GM12878 (cell line): ENCODE data around the gene TMEM109. TPM values are rescaled to one million over a fixed set of nuclear protein-coding genes. Genes with fewer than 3 reads are reported as not detected.

Experiments
- ATAC-seq: fragments of 200-7000 bp; cut with Tn5 transposase; 3 replicates; pipeline ENCODE4 v1.9.1; 2020; ENCODE audit warnings: mild to moderate bottlenecking, moderate library complexity
- BruUV-seq: library from RNA; stranded (reverse); fragments of 400-500 nt; replicated peaks from 2 replicates; lab custom pipeline; 2021; lab: Mats Ljungman, UMichigan
- CTCF ChIA-PET: fragments of 300-600 bp; sonication (Branson Sonifier 250); formaldehyde crosslinking; extraction: SDS; loops from one replicate; lab custom pipeline; 2021; ENCODE audit warnings: inconsistent platforms; lab: Yijun Ruan, JAX
- POLR2A ChIA-PET: fragments of 350-600 bp; formaldehyde crosslinking; extraction: SDS; loops from one replicate; lab custom pipeline; 2021; ENCODE audit warnings: inconsistent platforms; lab: Charles Lee
- RAD21 ChIA-PET: fragments of 300-600 bp; sonication (Branson Sonifier 250); formaldehyde crosslinking; loops from one replicate; lab custom pipeline; 2023; ENCODE audit warnings: antibody characterized with exemption; ENCODE audit not compliant: unreplicated experiment; lab: Charles Lee
- SMC1A ChIA-PET: fragments of 300-600 bp; sonication (Branson Sonifier 250); formaldehyde crosslinking; loops from one replicate; lab custom pipeline; 2023; ENCODE audit not compliant: unreplicated experiment, uncharacterized antibody; lab: Charles Lee
- DNase-seq: peaks from one replicate; pipeline ENCODE4 v3.0.0-alpha.2; 2011; ENCODE audit warnings: low read depth, low spot score
- FAIRE-seq: peaks from 3 replicates; lab custom pipeline; 2011; peaks lifted over from hg19 to GRCh38; lab: Jason Lieb, UNC
- H2AFZ ChIP-seq: 2 replicates; pipeline ENCODE4 v1.6.0; 2011; ENCODE audit warnings: low read depth, low read length, control low read depth; ENCODE audit not compliant: control insufficient read depth
- H3K27ac ChIP-seq: 2 replicates; pipeline ENCODE4 v1.5.1; 2011; ENCODE audit warnings: control low read depth; ENCODE audit not compliant: control insufficient read depth, insufficient read depth
- H3K27me3 ChIP-seq, 2 experiments: replicated peaks in 1 of 2; 2 replicates each; pipeline versions ENCODE4 v1.6.0 to v1.6.1; 2011; ENCODE audit warnings: low read length in 1 of 2; ENCODE audit not compliant: control insufficient read depth in 2 of 2, insufficient read depth in 2 of 2
- H3K36me3 ChIP-seq, 2 experiments: 2 replicates each; pipeline ENCODE4 v1.5.1; 2011; ENCODE audit warnings: low read length in 1 of 2; ENCODE audit not compliant: control insufficient read depth in 2 of 2, insufficient read depth in 2 of 2
- H3K4me1 ChIP-seq: 2 replicates; pipeline ENCODE4 v1.6.1; 2011; ENCODE audit warnings: mild to moderate bottlenecking, low read length, moderate library complexity, mixed read lengths; ENCODE audit not compliant: control insufficient read depth, insufficient read depth
- H3K4me2 ChIP-seq: 2 replicates; pipeline ENCODE4 v1.6.0; 2011; ENCODE audit warnings: control low read depth; ENCODE audit not compliant: control insufficient read depth, insufficient read depth
- H3K4me3 ChIP-seq: fragments of 200-600 bp; sonication (generic); 2 replicates; pipeline ENCODE4 v1.5.1; 2016
- H3K79me2 ChIP-seq: 2 replicates; pipeline ENCODE4 v1.6.0; 2011; ENCODE audit warnings: low read length; ENCODE audit not compliant: control insufficient read depth, insufficient read depth
- H3K9ac ChIP-seq: 2 replicates; pipeline ENCODE4 v1.8.0; 2011; ENCODE audit warnings: low read length, control low read depth, mixed read lengths; ENCODE audit not compliant: control insufficient read depth, insufficient read depth
- H3K9me3 ChIP-seq: replicated peaks from 3 replicates; pipeline ENCODE4 v1.5.1; 2011; ENCODE audit warnings: mild to moderate bottlenecking, low read length; ENCODE audit not compliant: control insufficient read depth, insufficient read depth
- H4K20me1 ChIP-seq: 2 replicates; pipeline ENCODE4 v1.6.0; 2011; ENCODE audit not compliant: control insufficient read depth, insufficient read depth
- HDGF ChIP-seq: fragments of 450-650 bp; IDR thresholded peaks from 2 replicates; pipeline ENCODE4 v1.6.1; 2016; ENCODE audit warnings: antibody characterized with exemption
- PBX3 ChIP-seq: IDR thresholded peaks from 2 replicates; pipeline ENCODE4 v1.6.1; 2011; ENCODE audit warnings: mild to moderate bottlenecking, low read depth, low read length, moderate library complexity; ENCODE audit not compliant: insufficient replicate concordance
- YBX1 ChIP-seq: fragments of 450-650 bp; IDR thresholded peaks from 2 replicates; pipeline ENCODE4 v1.6.1; 2016; ENCODE audit warnings: antibody characterized with exemption
- ZNF217 ChIP-seq: fragments of 450-650 bp; IDR thresholded peaks from 2 replicates; pipeline ENCODE4 v1.6.1; 2017; ENCODE audit warnings: antibody characterized with exemption, mild to moderate bottlenecking
- WGBS: methylation state at CpG from one replicate; pipeline ENCODE4 v1.1.6; 2016; ENCODE audit warnings: low lambda C conversion rate; ENCODE audit not compliant: insufficient replicate concordance, insufficient coverage; ENCODE audit errors: missing lambda C conversion rate; 5-methylcytosine and 5-hydroxymethylcytosine counted together
- in situ Hi-C: fragments of 300-500 bp; cut with MboI; formaldehyde crosslinking; loops from 9 replicates; pipeline ENCODE4 v1.14.3; 2018; ENCODE audit warnings: mixed read lengths
- intact Hi-C: fragments of 100-400 bp; cut with micrococcal nuclease; formaldehyde crosslinking; loops from one replicate; pipeline ENCODE4 v1.14.2; 2022; ENCODE audit not compliant: unreplicated experiment
- polyA plus RNA-seq, 11 experiments: library from polyadenylated mRNA; depleted of rRNA in 4 of 11; unstranded in 6 of 11; stranded (reverse) in 5 of 11; fragments of >200 nt; fragmentation: Nextera tagmentation in 4 of 11; fragmentation: Illumina TruSeq in 1 of 11; extraction: Ambion mirVana in 4 of 11; extraction: Trizol in 1 of 11; gene quantifications; 1 replicate in 1 of 11; 2 replicates in 10 of 11; pipeline versions ENCODE4 v1.2.1 to v1.2.3, GENCODE V29; 2011 to 2016; ENCODE audit warnings: inconsistent platforms in 2 of 11, missing spikeins in 2 of 11, low read depth in 1 of 11
- total RNA-seq, 4 experiments: library from RNA; depleted of rRNA in 3 of 4; stranded (reverse); fragments of >200 nt in 3 of 4; fragmentation: Illumina TruSeq in 1 of 4; extraction: Trizol in 1 of 4; gene quantifications; 2 replicates each; pipeline versions ENCODE4 v1.2.1 to v1.2.3, GENCODE V29; 2013 to 2021

The TMEM109 gene
- total and polyA plus RNA-seq, 10 of the 15 experiments (the other 5 are each of a cell fraction or from before 2014, with no cell fraction given), result 21.9 to 199 (median 85.2) TPM

GRCh38 chr11:60951606-60951903, 37.6 kb downstream of the TMEM109 start:
- CTCF ChIA-PET, result interaction anchor here (1.6 to 2.0 kb wide), 2 partner anchors 16 to 21 kb away, joined by 3 to 5 read pairs; no protein-coding TSS in a partner anchor
- RAD21 ChIA-PET, result interaction anchor here (4.1 kb wide), 1 partner anchor 38 kb away, joined by 43 read pairs; the partner anchor contains the start of gene TMEM109
- Histone ChIP-seq H3K4me3 (peak overlapping the region; percentile 82), H3K9ac (peak overlapping the region; percentile 90), H3K36me3 (peaks cover 0 to 1% of the 10 kb centered on the region in 2 experiments; a peak in 2 of 4 replicates), H3K27me3 (no peaks in the 10 kb centered on the region), H3K4me1 (peaks cover 28% of the 10 kb centered on the region), H2AFZ (peak overlapping the region; percentile 64), H4K20me1 (no peaks in the 10 kb centered on the region; the same call in 1 of the 2 replicates), H3K79me2 (peaks cover 51% of the 10 kb centered on the region), H3K27ac (peak overlapping the region; percentile 97), H3K4me2 (peak overlapping the region; percentile 98), H3K9me3 (no peaks in the 10 kb centered on the region)
- DNase-seq (no peak), ATAC-seq (peak; percentile 10), FAIRE-seq (no peak)
- POLR2A ChIA-PET, result interaction anchor here (2.3 to 3.3 kb wide), 2 partner anchors 11 to 38 kb away, joined by 8 to 9 read pairs; partner anchors contain the start of gene TMEM109
- in situ Hi-C loops, result no loop called here
- intact Hi-C loops, result loop anchor here (10.0 kb wide), 1 partner anchor 107 kb away; the partner anchor contains the start of gene CCDC86
- 0% methylated on average over 4 of the region's 8 CpGs for WGBS
- SMC1A ChIA-PET, result interaction anchor here (0.6 to 7.6 kb wide), 2 partner anchors 37 to 208 kb away, joined by 3 to 76 read pairs; partner anchors contain the start of gene TMEM109
- BruUV-seq, result no TSS peak
- TF ChIP-seq YBX1 (0 out of 2 replicates have a peak, but pooled peaks have one; percentile 40), ZNF217 (no peak), PBX3 (peak; percentile 13), HDGF (peak; percentile 100)
